HG03565 (cell line): ENCODE measurements around the gene CITED2.
"Not testable (repeated sequence)": the region's sequence is repeated elsewhere in the genome, so short reads cannot be mapped to it uniquely, and the experiment has no call there.

Experiments used
- ATAC-seq: cut with Tn5 transposase; IDR thresholded peaks from one replicate; pipeline ENCODE4 v1.9.1; 2021; ENCODE audit warnings: mild to moderate bottlenecking, moderate library complexity; ENCODE audit not compliant: unreplicated experiment

The CITED2 gene

GRCh38 chr6:139367810-139368351 lies 6.6 kb downstream of the CITED2 start:
- ATAC-seq: no peak

- ATAC-seq: no peak
Observed at GRCh38 chr6:139364982-139365379, 9.5 kb downstream of the CITED2 start.

GRCh38 chr6:139364302-139364981 lies 10.0 kb downstream of the CITED2 start:
- no peak for ATAC-seq

- not testable (repeated sequence) for ATAC-seq
Observed at GRCh38 chr6:139363797-139364196, 10.7 kb downstream of the CITED2 start.

- not testable (repeated sequence) for ATAC-seq
Observed at GRCh38 chr6:139363123-139363522, 11.3 kb downstream of the CITED2 start.

GRCh38 chr6:139361211-139361610 lies 13.2 kb downstream of the CITED2 start:
- no peak for ATAC-seq

- ATAC-seq: no peak
Observed at GRCh38 chr6:139356924-139357323, 17.5 kb downstream of the CITED2 start.

- no peak for ATAC-seq
Observed at GRCh38 chr6:139355777-139356445, 18.5 kb downstream of the CITED2 start.

GRCh38 chr6:139355172-139355571 lies 19.3 kb downstream of the CITED2 start:
- no peak for ATAC-seq

- ATAC-seq: no peak
Observed at GRCh38 chr6:139354189-139354588, 20.3 kb downstream of the CITED2 start.

- ATAC-seq: no peak
Observed at GRCh38 chr6:139349464-139350020, 24.9 kb downstream of the CITED2 start.

- ATAC-seq: no peak
Observed at GRCh38 chr6:139346392-139346791, 28.1 kb downstream of the CITED2 start.

GRCh38 chr6:139344186-139344963 lies 30.1 kb downstream of the CITED2 start:
- no peak for ATAC-seq

GRCh38 chr6:139343052-139343750 lies 31.2 kb downstream of the CITED2 start:
- ATAC-seq: no peak

GRCh38 chr6:139341060-139341459 lies 33.4 kb downstream of the CITED2 start:
- no peak for ATAC-seq

- ATAC-seq: no peak
Observed at GRCh38 chr6:139338795-139339194, 35.7 kb downstream of the CITED2 start.

- no peak for ATAC-seq
Observed at GRCh38 chr6:139337830-139338229, 36.6 kb downstream of the CITED2 start.

GRCh38 chr6:139337001-139337400 lies 37.4 kb downstream of the CITED2 start:
- ATAC-seq: no peak

- no peak for ATAC-seq
Observed at GRCh38 chr6:139336488-139336887, 38.0 kb downstream of the CITED2 start.

- no peak for ATAC-seq
Observed at GRCh38 chr6:139335447-139336210, 38.8 kb downstream of the CITED2 start.
